DMS 273 treated with DMSO at 0.1 percent for 48 hours (cell line): ENCODE data around the gene ZKSCAN8.

Source experiments
- DNase-seq: peaks from one replicate; lab custom pipeline; 2025; lab: John Stamatoyannopoulos, UW

The ZKSCAN8 gene

GRCh38 chr6:28206527-28206926 is 64.8 kb downstream of the ZKSCAN8 start:
- no peak for DNase-seq

- DNase-seq = no peak
Measured at GRCh38 chr6:28206928-28207509, 65.3 kb downstream of the ZKSCAN8 start.

- DNase-seq = no peak
Measured at GRCh38 chr6:28207510-28208110, 65.9 kb downstream of the ZKSCAN8 start.

- DNase-seq = no peak
Measured at GRCh38 chr6:28208111-28208659, 66.5 kb downstream of the ZKSCAN8 start.
